ENCODE data around the gene DNAJC28.
A peak's percentile ranks its signal among the peaks of the same experiment; 100 is the strongest.

DNAJC28 gene

DNA sequence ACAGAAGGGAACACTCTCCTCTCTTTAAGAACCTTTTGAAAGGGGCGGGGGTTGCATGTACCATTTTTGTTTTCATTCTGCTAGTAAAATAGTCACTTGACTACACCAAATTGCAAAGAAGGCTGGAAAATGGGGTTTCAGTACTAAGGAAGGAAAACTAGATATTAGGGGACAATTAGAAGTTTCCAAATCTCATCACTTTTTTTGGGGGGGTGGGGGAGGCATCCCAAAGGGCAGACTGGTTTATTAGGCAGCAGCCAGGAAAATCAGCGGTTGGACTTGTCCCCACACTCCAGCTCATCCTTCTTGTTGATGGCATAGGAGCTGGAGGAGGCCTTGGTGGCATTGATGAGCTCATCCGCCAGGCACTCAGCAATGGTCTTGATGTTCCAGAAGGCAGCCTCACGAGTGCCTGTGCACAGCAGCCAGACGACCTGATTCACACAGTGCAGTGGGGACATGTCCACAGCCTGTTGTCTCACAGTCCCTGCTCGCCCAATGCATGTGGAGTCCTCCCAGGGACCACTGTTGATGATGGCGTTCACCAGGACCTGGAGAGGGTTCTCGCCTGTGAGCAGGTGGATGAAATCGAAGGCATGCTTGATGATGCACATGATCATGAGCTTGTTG lies 10.1 kb downstream of the DNAJC28 start:
- no peak overlapping the region for H3K4me3 ChIP-seq (ENCODE audit: low read depth, low read length)
- TF ChIP-seq, protein P1, sequence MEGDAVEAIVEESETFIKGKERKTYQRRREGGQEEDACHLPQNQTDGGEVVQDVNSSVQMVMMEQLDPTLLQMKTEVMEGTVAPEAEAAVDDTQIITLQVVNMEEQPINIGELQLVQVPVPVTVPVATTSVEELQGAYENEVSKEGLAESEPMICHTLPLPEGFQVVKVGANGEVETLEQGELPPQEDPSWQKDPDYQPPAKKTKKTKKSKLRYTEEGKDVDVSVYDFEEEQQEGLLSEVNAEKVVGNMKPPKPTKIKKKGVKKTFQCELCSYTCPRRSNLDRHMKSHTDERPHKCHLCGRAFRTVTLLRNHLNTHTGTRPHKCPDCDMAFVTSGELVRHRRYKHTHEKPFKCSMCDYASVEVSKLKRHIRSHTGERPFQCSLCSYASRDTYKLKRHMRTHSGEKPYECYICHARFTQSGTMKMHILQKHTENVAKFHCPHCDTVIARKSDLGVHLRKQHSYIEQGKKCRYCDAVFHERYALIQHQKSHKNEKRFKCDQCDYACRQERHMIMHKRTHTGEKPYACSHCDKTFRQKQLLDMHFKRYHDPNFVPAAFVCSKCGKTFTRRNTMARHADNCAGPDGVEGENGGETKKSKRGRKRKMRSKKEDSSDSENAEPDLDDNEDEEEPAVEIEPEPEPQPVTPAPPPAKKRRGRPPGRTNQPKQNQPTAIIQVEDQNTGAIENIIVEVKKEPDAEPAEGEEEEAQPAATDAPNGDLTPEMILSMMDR (IDR thresholded peaks at IDR 0.05; ENCODE audit: low read depth, low read length): no peak

DNA sequence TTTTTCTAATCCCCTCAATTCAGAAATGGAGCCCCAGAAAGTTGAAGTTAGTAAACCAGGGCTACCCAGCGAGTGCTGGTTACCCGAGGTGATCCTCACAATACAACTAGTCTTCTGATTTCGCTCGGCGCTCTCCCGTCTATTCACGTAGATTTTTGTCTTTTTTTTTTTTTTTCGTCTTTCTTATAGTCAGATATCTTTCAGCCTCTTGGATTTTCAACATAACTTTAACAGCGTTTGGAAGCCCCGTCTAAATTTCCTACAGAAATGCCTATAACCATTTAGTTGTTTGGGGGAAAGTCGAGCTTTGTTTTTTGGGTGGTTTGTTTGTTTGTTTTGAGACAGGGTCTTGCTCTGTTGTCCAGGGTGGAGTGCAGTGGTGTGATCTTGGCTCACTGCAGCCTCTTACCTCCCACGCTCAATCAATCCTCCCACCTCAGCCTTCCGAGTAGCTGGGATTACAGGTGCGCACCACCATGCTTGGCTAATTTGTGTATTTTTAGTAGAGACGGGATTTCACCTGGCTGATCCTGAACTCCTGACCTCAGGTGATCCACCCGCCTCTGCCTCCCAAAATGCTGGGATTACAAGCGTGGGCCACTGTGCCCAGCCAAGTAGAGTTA lies 10.9 kb downstream of the DNAJC28 start:
- H3K4me3 ChIP-seq (ENCODE audit: low read depth, low read length): peak overlapping the region; percentile 84
- TF ChIP-seq, protein P1 (IDR thresholded peaks at IDR 0.05; ENCODE audit: low read depth, low read length): no peak

GRCh38 chr21:33479679-33480480 lies 11.6 kb downstream of the DNAJC28 start, which contains the start of gene TMEM50B:
TMEM50B (minus strand) TSS chr21:33479974; CDS start chr21:33468885, 11,089 bp downstream.
- H3K4me3 ChIP-seq (ENCODE audit: low read depth, low read length): peak within 1 kb of the TSS; percentile 84
- TF ChIP-seq, protein P1 (IDR thresholded peaks at IDR 0.05; ENCODE audit: low read depth, low read length): peak; percentile 23; the same call in 1 of the 2 replicates

DNA sequence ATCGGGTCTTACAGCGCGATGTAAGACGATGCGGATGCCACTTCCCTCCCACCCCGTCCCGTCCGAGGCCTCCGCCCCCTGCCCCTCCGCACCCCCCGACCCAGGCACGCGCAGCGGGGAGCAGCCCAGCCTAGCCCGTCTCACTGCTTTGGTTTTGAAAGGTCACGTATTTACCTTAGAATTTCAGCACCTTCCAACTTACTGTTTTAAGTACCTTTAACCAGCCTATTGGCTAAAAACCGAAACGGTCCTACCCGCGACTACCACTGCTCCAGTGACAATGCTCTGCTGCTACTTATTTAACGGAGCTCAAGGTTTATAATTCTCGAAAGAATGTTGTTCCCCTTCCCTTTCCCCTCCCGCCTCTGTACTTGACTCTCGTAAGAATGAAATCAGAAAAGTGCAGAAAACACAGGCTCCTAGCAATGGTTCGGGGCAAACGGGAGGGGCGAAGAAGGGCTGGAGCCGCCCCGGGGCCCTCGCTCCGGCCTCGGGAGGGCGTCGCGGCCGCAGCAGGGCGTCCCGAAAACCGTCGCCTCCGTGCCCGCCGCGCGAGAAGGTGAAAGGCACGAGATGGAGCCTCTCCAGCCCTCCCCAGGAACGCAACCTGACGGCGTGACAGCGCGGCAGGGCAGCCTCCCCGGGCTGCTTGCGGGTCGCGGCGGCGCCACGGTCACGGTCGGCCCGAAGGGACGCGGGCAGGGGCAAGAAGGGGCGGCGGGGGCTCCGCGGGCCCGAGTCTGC lies 12.4 kb downstream of the DNAJC28 start:
- TF ChIP-seq, protein P1 (IDR thresholded peaks at IDR 0.05; ENCODE audit: low read depth, low read length): no peak
- H3K4me3 ChIP-seq (ENCODE audit: low read depth, low read length): peak overlapping the region; percentile 84

DNA sequence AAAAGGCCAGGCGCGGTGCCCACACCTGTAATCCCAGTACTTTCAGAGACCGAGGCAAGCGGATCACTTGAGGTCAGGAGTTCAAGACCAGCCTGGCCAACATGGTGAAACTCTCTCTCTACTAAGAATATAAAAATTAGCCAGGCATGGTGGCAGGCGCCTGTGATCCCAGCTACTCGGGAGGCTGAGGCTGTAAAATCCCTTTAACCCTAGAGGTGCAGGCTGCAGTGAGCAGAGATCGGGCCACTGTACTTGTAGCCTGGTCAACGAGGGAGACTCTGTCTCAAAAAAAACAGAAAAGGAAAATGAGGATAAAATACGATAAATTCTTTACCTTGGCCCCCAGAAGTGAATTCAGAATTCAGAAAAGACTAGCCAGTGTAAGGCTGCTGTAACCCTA lies 13.3 kb downstream of the DNAJC28 start:
- H3K4me3 ChIP-seq (ENCODE audit: low read depth, low read length): peak overlapping the region; percentile 84
- TF ChIP-seq, protein P1 (IDR thresholded peaks at IDR 0.05; ENCODE audit: low read depth, low read length): no peak

- no peak overlapping the region for H3K4me3 ChIP-seq (ENCODE audit: low read depth, low read length)
- TF ChIP-seq, protein P1 (IDR thresholded peaks at IDR 0.05; ENCODE audit: low read depth, low read length): no peak
Observed at GRCh38 chr21:33477066-33477465, 14.4 kb downstream of the DNAJC28 start.

All from WI38 (cell line).